Smooth muscle cell of the umbilical artery (primary cell): Measurements from ENCODE around the gene ELL2. TPM values are rescaled to one million over a fixed set of nuclear protein-coding genes. Genes with fewer than 3 reads are reported as not detected.

ENCODE experiments used
- total RNA-seq: library from RNA; depleted of rRNA; stranded (reverse); fragments of >200 nt; gene quantifications from 2 replicates; pipeline ENCODE4 v1.2.3, GENCODE V29; 2014

The ELL2 gene
- total RNA-seq = 41.6 and 57.2 TPM in 2 replicates

GRCh38 chr5:95961617-95962474 lies at the start of gene ELL2:
ELL2 (minus strand) TSS chr5:95961851; CDS start chr5:95961721, 130 bp downstream.

Other genes starting within 250 kb of the ELL2 start
- gene RHOBTB3, start 230.5 kb downstream of the ELL2 start, total RNA-seq = 256 and 273 TPM in 2 replicates
- 27.0 and 39.1 TPM in 2 replicates for gene GLRX, start 139.1 kb downstream of the ELL2 start, total RNA-seq